Choroid plexus epithelial cell (primary cell): ENCODE measurements around the gene ZBTB45.
"Not testable (repeated sequence)": the region's sequence is repeated elsewhere in the genome, so short reads cannot be mapped to it uniquely, and the experiment has no call there.

Experiments used
- DNase-seq: peaks from one replicate; pipeline ENCODE4 v3.0.0-alpha.2; 2010; ENCODE audit warnings: low read depth
- H3K4me3 ChIP-seq: 2 replicates; pipeline ENCODE4 v1.5.1; 2011; ENCODE audit warnings: low read depth, mild to moderate bottlenecking, control low read depth, low read length, moderate library complexity
- TF ChIP-seq, protein P1 (sequence below): conservative IDR thresholded peaks from 2 replicates; pipeline ENCODE4 v1.5.1; 2011; ENCODE audit warnings: low read depth, mild to moderate bottlenecking, control low read depth, inconsistent platforms, low read length, moderate library complexity

Gene ZBTB45

GRCh38 chr19:58511353-58512208 lies 8.0 kb downstream of the ZBTB45 start, which contains the start of gene SLC27A5:
TSS of gene SLC27A5 (minus strand) at chr19:58511992. CDS start at chr19:58511955, 37 bp downstream.
- H3K4me3 ChIP-seq, result no peak within 1 kb of the TSS
- no peak for DNase-seq
- TF ChIP-seq, protein P1, sequence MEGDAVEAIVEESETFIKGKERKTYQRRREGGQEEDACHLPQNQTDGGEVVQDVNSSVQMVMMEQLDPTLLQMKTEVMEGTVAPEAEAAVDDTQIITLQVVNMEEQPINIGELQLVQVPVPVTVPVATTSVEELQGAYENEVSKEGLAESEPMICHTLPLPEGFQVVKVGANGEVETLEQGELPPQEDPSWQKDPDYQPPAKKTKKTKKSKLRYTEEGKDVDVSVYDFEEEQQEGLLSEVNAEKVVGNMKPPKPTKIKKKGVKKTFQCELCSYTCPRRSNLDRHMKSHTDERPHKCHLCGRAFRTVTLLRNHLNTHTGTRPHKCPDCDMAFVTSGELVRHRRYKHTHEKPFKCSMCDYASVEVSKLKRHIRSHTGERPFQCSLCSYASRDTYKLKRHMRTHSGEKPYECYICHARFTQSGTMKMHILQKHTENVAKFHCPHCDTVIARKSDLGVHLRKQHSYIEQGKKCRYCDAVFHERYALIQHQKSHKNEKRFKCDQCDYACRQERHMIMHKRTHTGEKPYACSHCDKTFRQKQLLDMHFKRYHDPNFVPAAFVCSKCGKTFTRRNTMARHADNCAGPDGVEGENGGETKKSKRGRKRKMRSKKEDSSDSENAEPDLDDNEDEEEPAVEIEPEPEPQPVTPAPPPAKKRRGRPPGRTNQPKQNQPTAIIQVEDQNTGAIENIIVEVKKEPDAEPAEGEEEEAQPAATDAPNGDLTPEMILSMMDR, result no peak

GRCh38 chr19:58510084-58510862 lies 9.3 kb downstream of the ZBTB45 start:
- DNase-seq, result no peak
- H3K4me3 ChIP-seq, result no peak overlapping the region
- TF ChIP-seq, protein P1, result no peak

DNA sequence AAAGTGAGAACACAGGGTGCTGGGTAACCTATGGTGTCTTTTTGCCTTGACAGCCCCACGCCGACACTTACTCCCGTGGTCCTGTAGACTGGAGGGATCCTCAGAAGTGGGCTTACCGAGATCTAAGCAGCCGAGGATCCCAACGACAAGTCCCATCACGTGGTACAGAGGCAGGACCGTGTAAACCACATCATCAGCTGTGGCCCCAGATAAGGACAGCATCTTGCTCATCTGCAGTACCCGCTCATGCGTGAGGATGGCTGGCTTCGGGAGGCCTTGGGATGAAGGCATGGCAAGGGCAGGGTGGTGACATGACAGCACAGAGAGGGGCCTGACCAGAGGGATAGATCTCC lies 9.9 kb downstream of the ZBTB45 start:
- DNase-seq, result no peak
- TF ChIP-seq, protein P1, result no peak
- no peak overlapping the region for H3K4me3 ChIP-seq

DNA sequence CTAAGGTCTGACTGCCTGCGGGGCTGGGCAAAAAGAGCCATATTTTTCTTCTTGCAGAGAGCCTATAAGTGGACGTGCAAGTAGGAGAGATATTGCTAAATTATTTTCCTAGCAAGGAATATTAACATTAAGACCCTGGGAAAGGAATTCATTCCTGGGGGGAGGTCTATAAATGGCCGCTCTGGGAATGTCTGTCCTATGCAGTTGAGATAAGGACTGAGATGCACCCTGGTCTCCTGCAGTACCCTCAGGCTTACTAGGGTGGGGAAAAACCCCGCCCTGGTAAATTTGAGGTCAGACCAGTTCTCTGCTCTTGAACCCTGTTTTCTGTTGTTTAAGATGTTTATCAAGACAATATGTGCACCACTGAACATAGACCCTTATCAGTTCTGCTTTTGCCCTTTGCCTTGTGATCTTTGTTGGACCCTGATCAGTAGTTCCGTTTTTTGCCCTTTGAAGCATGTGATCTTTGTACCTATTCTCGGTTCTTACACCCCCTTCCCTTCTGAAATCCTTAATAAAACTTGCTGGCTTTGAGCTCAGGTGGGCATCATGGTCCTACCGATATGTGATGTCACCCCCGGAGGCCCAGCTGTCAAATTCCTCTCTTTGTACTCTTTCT lies 11.9 kb downstream of the ZBTB45 start:
- DNase-seq, H3K4me3 ChIP-seq: not testable (repeated sequence)

DNA sequence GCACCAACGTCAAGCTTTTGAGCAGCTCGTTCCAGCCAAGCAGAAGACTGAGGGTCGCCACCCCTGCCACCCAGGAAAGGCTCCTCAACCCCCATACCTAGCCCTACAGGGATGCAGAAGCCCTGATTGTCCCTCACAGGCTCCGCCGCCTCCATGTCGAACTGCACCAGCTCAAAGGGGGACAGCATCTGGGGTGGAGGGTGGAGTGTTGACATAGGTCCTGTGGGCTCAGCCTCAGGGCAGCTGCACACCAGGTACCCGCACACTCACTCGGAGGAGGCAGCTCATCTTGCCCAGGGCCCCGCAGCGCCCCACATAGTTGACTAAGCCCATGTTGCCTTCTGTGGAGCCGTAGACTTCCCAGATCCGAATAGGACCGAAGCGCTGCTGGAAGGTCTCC lies 19.4 kb downstream of the ZBTB45 start:
- TF ChIP-seq, protein P1, result no peak
- no peak for DNase-seq
- H3K4me3 ChIP-seq, result no peak overlapping the region

GRCh38 chr19:58499021-58499927 lies 20.3 kb downstream of the ZBTB45 start:
- TF ChIP-seq, protein P1, result peak; percentile 63
- DNase-seq, result peak; percentile 99
- H3K4me3 ChIP-seq, result peak overlapping the region; percentile 74
